C4-2B (cell line): ENCODE measurements around the gene DAZAP1.

Source experiments
- H3K27ac ChIP-seq: fragments of 450-650 bp; 2 replicates; pipeline ENCODE4 v1.5.1; 2017
- CTCF ChIP-seq: fragments of 450-650 bp; conservative IDR thresholded peaks from 2 replicates; pipeline ENCODE4 v1.5.1; 2017; ENCODE audit warnings: mild to moderate bottlenecking
- ZFX ChIP-seq: fragments of 450-650 bp; IDR thresholded peaks from 2 replicates; pipeline ENCODE4 v1.6.1; 2017

Gene DAZAP1

GRCh38 chr19:1483131-1483978 lies 76.0 kb downstream of the DAZAP1 start:
- no peak for TF ChIP-seq CTCF
- no peak for TF ChIP-seq ZFX
- no peak overlapping the region for H3K27ac ChIP-seq

DNA sequence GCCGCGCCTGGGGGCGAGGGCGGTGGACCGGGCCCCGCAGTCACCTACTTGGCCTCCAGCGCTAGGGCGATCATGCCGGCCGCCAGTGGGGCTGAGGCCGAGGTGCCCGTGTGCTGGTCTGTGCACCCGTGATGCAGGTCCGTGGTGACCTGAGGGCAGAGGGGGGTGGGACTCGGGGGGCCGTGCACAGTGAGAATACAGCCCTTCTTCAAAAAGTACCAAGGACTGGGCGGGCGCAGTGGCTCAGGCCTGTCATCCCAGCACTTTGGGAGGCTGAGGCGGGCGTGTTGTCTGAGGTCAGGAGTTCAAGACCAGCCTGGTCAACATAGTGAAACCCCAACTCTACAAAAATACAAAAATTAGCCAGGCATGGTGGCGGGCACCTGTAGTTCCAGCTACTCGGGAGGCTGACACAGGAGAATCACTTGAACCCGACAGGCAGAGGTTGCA lies 76.6 kb downstream of the DAZAP1 start:
- H3K27ac ChIP-seq = no peak overlapping the region
- no peak for TF ChIP-seq ZFX
